GM15510 (cell line): ENCODE results near the gene GPR55.

Source experiments
- POLR2A ChIP-seq: IDR thresholded peaks from 3 replicates; pipeline ENCODE4 v1.6.1; 2011; ENCODE audit warnings: borderline replicate concordance; ENCODE audit not compliant: insufficient read length; ENCODE audit errors: extremely low read depth

The GPR55 gene

GRCh38 chr2:230878599-230879188 lies 46.3 kb downstream of the GPR55 start:
- no peak for TF ChIP-seq POLR2A

- TF ChIP-seq POLR2A: no peak
Observed at GRCh38 chr2:230877759-230878598, 47.1 kb downstream of the GPR55 start.

- no peak for TF ChIP-seq POLR2A
Observed at GRCh38 chr2:230877116-230877758, 47.8 kb downstream of the GPR55 start.

- no peak for TF ChIP-seq POLR2A
Observed at GRCh38 chr2:230875347-230876315, 49.4 kb downstream of the GPR55 start.

GRCh38 chr2:230874876-230875275 lies 50.2 kb downstream of the GPR55 start:
- TF ChIP-seq POLR2A: no peak

- no peak for TF ChIP-seq POLR2A
Observed at GRCh38 chr2:230874456-230874855, 50.6 kb downstream of the GPR55 start.

GRCh38 chr2:230873661-230874401 lies 51.2 kb downstream of the GPR55 start:
- TF ChIP-seq POLR2A: no peak

- no peak for TF ChIP-seq POLR2A
Observed at GRCh38 chr2:230872968-230873660, 51.9 kb downstream of the GPR55 start.

GRCh38 chr2:230872151-230872967 lies 52.7 kb downstream of the GPR55 start:
- no peak for TF ChIP-seq POLR2A

GRCh38 chr2:230871361-230872150 lies 53.5 kb downstream of the GPR55 start:
- no peak for TF ChIP-seq POLR2A

- no peak for TF ChIP-seq POLR2A
Observed at GRCh38 chr2:230870544-230871360, 54.3 kb downstream of the GPR55 start.

GRCh38 chr2:230869914-230870543 lies 55.0 kb downstream of the GPR55 start:
- TF ChIP-seq POLR2A: no peak
